Measurements from ENCODE around the gene SLC36A3.
"Not testable (repeated sequence)": the region's sequence is repeated elsewhere in the genome, so short reads cannot be mapped to it uniquely, and the experiment has no call there.

Gene SLC36A3

DNA sequence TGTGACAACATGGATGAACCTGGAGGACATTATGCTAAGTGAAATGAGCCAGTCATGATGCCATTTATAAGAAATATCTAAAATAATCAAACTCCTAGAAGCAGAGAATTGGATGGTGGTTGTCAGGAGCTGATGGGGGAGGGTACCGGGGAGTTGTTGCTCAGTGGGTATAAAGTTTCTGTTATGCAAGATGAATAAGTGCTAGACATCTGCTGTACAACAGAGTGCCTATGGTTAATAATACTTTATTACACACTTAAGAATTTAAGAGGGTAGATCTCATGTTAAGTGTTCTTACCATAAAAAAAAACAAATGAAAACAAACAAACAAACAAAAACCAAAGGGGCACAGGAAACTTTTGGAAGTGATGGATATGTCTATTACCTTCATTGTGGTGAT is 66.7 kb downstream of the SLC36A3 start:
- no peak for DNase-seq

DNA sequence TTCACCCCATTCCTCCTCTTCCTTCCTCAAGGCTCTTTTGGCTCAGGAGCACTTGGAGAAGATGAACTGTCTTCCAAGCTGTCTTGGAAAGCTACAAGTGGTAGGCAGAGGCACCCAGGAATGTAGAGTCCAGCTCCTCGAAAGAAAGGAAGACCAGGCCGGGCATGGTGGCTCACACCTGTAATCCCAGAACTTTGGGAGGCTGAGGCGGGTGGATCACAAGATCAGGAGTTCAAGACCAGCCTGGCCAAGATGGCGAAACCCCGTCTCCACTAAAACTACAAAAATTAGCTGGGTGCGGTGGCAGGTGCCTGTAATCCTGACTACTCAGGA is 68.4 kb downstream of the SLC36A3 start:
- not testable (repeated sequence) for DNase-seq

DNA sequence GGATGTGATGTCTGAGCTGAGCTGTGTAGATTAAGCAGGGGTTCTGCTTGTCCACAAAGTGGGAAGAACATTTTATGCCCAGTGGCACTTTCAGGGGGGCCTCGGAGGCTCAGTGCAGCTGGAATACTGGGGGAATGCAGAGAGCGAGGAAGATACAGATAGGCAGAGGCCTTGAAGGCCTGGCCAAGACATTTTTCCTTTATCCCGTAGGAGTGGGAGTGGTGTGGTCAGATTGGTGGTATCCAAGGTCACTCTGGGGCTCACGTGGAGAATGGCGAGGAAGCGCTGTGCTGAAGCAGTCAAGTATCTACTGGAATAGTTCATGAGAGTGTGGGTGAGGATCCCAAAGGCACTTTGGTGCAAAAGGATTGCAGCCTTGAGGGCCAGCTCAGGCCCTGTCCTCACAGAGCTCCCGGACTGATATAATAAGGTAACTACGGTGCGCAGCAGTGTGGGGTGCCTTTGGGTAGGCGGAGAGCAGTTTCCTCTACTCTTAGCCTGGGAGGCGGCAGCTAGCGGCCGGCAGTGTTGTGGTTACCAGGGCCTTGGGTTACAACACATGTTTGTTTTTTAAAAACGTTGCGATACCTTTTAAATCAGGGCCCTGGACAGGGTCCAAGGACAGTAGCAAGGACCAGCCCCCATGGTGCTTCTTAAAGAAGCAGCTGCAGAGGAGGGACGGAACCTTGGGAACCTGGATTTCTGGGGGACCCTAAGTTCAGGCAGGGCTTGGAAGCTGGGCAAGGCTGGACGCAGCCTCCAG is 68.9 kb downstream of the SLC36A3 start:
- no peak for DNase-seq

DNA sequence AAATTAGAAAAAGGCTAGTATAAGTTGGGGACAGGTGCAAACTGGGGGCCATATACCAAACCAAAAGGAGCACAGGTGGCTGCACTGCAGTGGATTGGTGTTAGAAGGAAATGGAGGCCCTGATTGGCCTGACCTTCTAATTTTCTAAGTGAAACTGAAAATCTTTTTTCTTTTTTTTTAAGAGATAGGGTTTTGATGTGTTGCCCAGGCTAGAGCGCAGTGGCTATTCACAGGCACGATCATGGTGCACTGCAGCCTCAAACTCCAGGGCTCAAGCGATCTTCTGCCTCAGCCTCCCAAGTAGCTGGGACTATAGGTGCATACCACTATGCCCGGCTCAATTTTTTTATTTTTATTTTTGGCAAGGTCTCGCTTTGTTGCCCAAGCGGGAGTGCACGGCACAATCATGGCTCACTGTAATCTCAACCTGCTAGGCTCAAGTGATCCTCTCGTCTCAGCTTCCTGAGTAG is 69.9 kb downstream of the SLC36A3 start:
- no peak for DNase-seq

DNA sequence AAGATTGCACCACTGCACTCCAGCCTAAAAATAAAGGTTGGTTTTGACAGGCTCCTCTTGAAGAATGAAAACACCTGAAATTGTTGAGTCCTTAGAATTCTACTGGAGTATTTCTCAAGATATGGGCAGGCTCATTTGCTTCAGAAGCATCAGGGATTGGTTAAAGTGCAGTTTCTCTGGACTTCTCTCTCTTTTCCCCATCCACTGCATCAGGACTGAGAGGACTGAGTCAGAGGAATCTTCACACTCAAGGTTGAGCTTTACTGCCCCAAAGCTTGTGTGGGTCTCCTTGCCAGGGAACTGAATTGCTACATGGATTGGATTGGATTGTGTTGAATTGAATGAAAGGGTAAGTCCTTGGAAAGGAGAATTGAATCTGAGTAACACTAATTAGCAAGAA is 72.2 kb downstream of the SLC36A3 start:
- DNase-seq: no peak

DNA sequence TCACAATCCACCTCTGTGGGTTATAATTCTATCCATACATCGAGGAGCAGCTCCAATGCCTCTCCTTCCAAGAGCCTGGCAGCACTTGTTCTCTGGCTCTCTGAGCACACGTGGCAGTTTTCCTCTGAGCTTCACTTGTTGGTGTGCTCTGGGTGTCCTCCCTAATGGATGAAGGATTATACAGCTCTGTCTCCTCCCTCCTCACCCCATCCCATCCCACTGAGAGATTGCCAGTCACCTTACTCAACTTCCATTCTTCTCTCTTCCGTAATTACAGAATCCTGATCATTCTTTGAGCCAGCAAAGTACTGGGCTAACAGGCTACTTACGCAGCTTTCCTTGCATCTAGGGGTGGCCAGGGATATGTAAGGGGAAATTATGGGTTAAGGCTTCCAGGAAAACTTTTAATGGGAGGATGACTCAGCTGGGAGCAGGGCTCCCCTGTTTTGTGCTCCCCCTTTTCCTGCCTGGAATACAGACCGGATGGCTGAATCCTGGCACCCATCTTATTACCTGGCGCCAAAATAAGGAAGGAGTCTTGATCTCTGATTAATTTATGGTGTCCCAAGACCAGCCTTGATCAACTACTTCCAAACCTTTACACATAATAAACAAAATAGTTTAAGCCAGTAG is 73.4 kb downstream of the SLC36A3 start:
- DNase-seq: no peak

DNA sequence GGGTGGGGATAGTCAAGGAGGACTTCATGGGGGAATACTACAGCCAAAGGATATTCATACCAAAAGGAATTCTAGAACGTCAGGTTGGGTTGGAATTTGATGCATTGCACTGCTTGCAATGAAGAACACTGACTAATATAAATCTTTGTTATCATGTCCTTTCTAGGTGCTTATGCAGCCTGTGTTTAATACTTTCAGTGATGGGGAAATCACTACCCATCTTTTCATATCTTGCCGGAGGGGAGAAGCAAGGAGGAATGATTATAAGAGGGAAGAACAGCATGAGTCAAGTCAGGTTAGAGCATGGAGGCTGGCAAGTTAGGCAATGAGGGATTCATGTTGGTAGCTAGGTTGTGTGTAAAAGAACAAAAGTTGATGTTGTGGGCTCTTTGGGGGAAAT is 74.6 kb downstream of the SLC36A3 start:
- DNase-seq: no peak

DNA sequence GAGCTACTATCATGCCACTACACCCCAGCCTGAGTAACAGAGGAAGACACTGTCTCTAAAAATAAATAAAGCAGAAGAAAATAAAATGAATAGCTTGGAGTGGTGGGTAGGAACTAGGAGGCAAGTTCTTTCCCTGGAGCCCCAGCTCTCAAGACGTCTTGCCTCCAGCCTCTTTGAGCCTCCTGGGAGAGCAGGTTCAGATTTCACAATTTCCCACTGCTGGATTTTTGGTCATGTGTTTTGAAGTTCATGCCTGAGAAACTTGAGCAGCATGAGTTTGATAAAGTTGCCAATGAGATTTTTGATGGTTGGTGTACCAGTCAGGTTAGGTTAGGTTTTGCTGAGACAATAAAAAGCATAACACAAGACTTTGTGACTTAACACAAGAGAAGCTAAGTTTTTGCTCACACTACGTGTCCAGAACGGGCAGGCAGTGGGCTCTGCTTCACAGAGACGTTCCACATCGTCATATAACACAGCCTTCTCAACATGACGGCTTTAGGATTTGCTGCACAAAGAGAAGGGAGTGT is 75.6 kb downstream of the SLC36A3 start:
- DNase-seq: no peak
